NT2/D1 (cell line): ENCODE data around the gene SPEM1.

ENCODE experiments used
- YY1 ChIP-seq: IDR thresholded peaks from 2 replicates; pipeline ENCODE4 v1.6.1; 2011; ENCODE audit not compliant: insufficient read length, insufficient read depth
- ZNF274 ChIP-seq: IDR thresholded peaks from 2 replicates; pipeline ENCODE4 v1.6.1; 2011; ENCODE audit warnings: mild to moderate bottlenecking, low read depth, low read length

DNA sequence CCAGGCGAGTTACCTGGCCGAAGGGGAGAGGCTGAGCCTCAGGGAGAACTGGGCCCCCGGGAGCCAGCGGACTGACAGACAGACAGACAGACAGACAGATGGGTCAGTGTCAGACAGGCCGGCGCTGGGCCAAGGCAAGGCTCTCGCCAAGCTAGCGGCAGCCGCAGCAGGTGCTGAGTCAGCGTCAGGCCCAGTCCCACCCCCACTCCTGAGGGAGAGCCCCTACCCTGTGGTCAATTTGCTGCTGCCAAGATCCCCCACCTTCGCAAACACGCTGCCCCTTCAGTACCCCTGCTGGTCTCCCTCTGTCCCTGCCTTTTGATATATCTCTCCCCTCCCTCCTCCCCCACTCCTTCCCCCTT lies 20.7 kb downstream of the SPEM1 start:
- TF ChIP-seq YY1 = no peak
- TF ChIP-seq ZNF274 = no peak
